HepG2 (cell line): Measurements from ENCODE around the gene SPPL3. TPM values are rescaled to one million over a fixed set of nuclear protein-coding genes. Genes with fewer than 3 reads are reported as not detected.

Experiments used
- POGK ChIP-seq: sonication (generic); formaldehyde crosslinking; conservative IDR thresholded peaks from 2 replicates; pipeline ENCODE4 v1.8.0; 2022; ENCODE audit warnings: mild to moderate bottlenecking, moderate library complexity, missing genetic modification reagents
- ZBTB40 ChIP-seq, 2 experiments: fragments of 450-650 bp in 1 of 2; sonication (generic) in 1 of 2; formaldehyde crosslinking in 1 of 2; IDR thresholded peaks; 2 replicates each; pipeline versions ENCODE4 v1.6.1 to v1.8.0; 2016 to 2022; ENCODE audit warnings: antibody characterized with exemption in 1 of 2, mild to moderate bottlenecking in 1 of 2, missing genetic modification reagents in 1 of 2
- ZHX2 ChIP-seq, 2 experiments: sonication (generic) in 1 of 2; formaldehyde crosslinking in 1 of 2; IDR thresholded peaks; 2 replicates each; pipeline versions ENCODE4 v1.6.1 to v1.9.0; 2014 to 2022; ENCODE audit warnings: antibody characterized with exemption in 1 of 2, borderline replicate concordance in 1 of 2, inconsistent platforms in 1 of 2, low read depth in 1 of 2, missing genetic modification reagents in 1 of 2
- ZNF558 ChIP-seq: sonication (generic); formaldehyde crosslinking; IDR thresholded peaks from 2 replicates; pipeline ENCODE4 v1.9.0; 2022; ENCODE audit warnings: mild to moderate bottlenecking, missing genetic modification reagents, borderline replicate concordance
- ZNF629 ChIP-seq: sonication (generic); formaldehyde crosslinking; conservative IDR thresholded peaks from 2 replicates; pipeline ENCODE4 v1.5.0; 2020; ENCODE audit warnings: missing genetic modification reagents
- polyA plus RNA-seq, 8 experiments: library from polyadenylated mRNA; depleted of rRNA in 3 of 8; stranded (reverse) in 7 of 8; unstranded in 1 of 8; fragments of >200 nt; fragmentation: Illumina TruSeq in 4 of 8; extraction: Trizol in 4 of 8; gene quantifications; 2 replicates each; pipeline versions ENCODE4 v1.2.1 to v1.2.3, GENCODE V29; 2011 to 2016; ENCODE audit warnings: low read depth in 4 of 8, missing spikeins in 1 of 8, mixed read lengths in 1 of 8; ENCODE audit not compliant: insufficient read depth in 1 of 8
- total RNA-seq, 5 experiments: library from RNA; depleted of rRNA; stranded (reverse); fragments of >200 nt; fragmentation: Illumina TruSeq; extraction: Trizol; gene quantifications; 2 replicates each; pipeline ENCODE4 v1.2.3, GENCODE V29; 2016; ENCODE audit warnings: low read depth in 1 of 5

Gene SPPL3
- total and polyA plus RNA-seq, 2 of the 13 experiments (the other 11 are each of a cell fraction or from before 2014, with no cell fraction given) = 8.9 to 9.1 TPM

- TF ChIP-seq ZBTB40 (IDR thresholded peaks at IDR 0.05) (no peak), ZBTB40 (CRISPR knock-in tag; IDR thresholded peaks at IDR 0.05) (no peak), ZNF629 (no peak), ZNF558 (CRISPR knock-in tag) (0 out of 2 replicates have a peak, but pooled peaks have one; percentile 34), ZHX2 (IDR thresholded peaks at IDR 0.05; ENCODE audit: low read depth) (no peak), ZHX2 (CRISPR knock-in tag; IDR thresholded peaks at IDR 0.05; ENCODE audit: borderline replicate concordance) (no peak), POGK (CRISPR knock-in tag) (0 out of 2 replicates have a peak, but pooled peaks have one; percentile 16)
Measured at GRCh38 chr12:120725151-120725658, 179.0 kb downstream of the SPPL3 start (continued).
